Measurements from ENCODE around the gene PGLYRP4.

DNA sequence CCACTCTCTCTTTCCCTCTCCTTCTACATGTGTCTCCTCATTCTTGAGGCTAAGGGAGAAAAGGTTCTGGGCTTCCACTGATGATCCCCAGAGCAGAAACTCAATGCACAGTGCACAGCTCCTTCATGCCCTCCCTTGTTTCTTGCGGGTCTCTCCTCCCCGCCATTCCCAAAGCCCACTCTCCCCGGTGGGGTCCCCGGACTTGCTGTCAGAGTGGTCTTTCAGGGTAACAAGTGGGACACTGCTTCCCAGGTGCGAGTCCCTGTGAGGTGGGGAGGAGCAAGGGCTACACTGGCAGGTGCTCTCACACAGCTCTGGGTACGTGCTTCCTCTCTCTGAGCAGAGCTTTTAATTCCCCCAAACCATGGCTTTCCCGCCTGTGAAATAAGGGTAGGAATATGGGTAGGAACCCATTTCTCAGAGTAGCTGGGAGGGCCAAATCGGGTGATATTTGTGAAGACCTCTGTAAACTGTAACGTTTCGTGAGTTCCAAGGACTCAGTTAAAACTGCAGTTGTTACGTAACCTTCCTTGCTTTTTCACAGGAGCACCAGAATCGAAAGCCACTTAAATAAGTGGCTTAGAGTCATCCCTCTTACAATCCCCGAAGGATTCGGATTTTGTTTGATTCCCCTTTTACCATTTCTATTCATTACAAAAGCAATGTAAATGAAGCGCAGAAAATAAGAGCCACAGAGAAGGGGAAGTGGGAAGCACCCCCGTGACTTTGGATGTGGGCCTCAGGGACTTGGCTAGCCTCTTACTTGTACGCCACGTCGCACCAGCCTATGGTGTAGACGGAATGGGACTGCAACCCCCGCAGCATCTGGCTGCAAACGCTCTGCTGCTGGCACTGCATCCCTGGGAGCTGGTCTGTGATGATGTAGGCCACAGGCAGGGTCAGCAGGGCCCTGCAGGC, 42.1 kb downstream of the PGLYRP4 start:
- TF ChIP-seq, protein P1, sequence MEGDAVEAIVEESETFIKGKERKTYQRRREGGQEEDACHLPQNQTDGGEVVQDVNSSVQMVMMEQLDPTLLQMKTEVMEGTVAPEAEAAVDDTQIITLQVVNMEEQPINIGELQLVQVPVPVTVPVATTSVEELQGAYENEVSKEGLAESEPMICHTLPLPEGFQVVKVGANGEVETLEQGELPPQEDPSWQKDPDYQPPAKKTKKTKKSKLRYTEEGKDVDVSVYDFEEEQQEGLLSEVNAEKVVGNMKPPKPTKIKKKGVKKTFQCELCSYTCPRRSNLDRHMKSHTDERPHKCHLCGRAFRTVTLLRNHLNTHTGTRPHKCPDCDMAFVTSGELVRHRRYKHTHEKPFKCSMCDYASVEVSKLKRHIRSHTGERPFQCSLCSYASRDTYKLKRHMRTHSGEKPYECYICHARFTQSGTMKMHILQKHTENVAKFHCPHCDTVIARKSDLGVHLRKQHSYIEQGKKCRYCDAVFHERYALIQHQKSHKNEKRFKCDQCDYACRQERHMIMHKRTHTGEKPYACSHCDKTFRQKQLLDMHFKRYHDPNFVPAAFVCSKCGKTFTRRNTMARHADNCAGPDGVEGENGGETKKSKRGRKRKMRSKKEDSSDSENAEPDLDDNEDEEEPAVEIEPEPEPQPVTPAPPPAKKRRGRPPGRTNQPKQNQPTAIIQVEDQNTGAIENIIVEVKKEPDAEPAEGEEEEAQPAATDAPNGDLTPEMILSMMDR (IDR thresholded peaks at IDR 0.05) = no peak
- TF ChIP-seq POLR2A (IDR thresholded peaks at IDR 0.05) = no peak

Data from adrenal gland (tissue), 5 donors.